HEK293 (cell line): ENCODE measurements around the gene RASD1.

Experiments
- CTCF ChIA-PET: fragments of 350-600 bp; formaldehyde crosslinking; extraction: SDS; loops from one replicate; lab custom pipeline; 2021; ENCODE audit warnings: antibody characterized with exemption; lab: Yijun Ruan, JAX
- POLR2A ChIA-PET: fragments of 300-600 bp; formaldehyde crosslinking; extraction: SDS; loops from one replicate; lab custom pipeline; 2020; ENCODE audit warnings: antibody characterized with exemption, inconsistent platforms; lab: Yijun Ruan, JAX
- H3K27ac ChIP-seq: fragments of 200-500 bp; sonication (Bioruptor generic); 2 replicates; pipeline ENCODE4 v1.5.1; 2014; ENCODE audit warnings: low read depth, low read length, control low read depth, inconsistent platforms; ENCODE audit errors: extremely low read depth
- H3K36me3 ChIP-seq, 2 experiments: fragments of 200-500 bp in 1 of 2; sonication (Bioruptor generic) in 1 of 2; 1 replicate in 1 of 2; 2 replicates in 1 of 2; pipeline ENCODE4 v1.5.1; 2014 to 2017; ENCODE audit warnings: inconsistent platforms in 2 of 2, low read length in 2 of 2; ENCODE audit not compliant: control insufficient read depth in 2 of 2, insufficient read depth in 1 of 2
- H3K4me1 ChIP-seq: fragments of 200-500 bp; sonication (Bioruptor generic); 2 replicates; pipeline ENCODE4 v1.5.1; 2014; ENCODE audit warnings: mild to moderate bottlenecking, low read length, inconsistent platforms; ENCODE audit not compliant: control insufficient read depth, insufficient read depth
- H3K4me3 ChIP-seq: 2 replicates; pipeline ENCODE4 v1.5.1; 2011; ENCODE audit warnings: low read depth, mild to moderate bottlenecking, control low read depth, low read length, moderate library complexity
- H3K9me3 ChIP-seq: fragments of 200-500 bp; sonication (Bioruptor generic); 2 replicates; pipeline ENCODE4 v1.5.1; 2014; ENCODE audit warnings: low read depth, low read length, inconsistent platforms; ENCODE audit not compliant: control insufficient read depth, insufficient read depth
- GLIS2 ChIP-seq: fragments of 450-650 bp; formaldehyde crosslinking; IDR thresholded peaks from 2 replicates; pipeline ENCODE4 v1.5.1; 2016; ENCODE audit warnings: missing biosample characterization, missing genetic modification characterization
- KLF1 ChIP-seq: fragments of 450-650 bp; formaldehyde crosslinking; IDR thresholded peaks from 2 replicates; pipeline ENCODE4 v1.5.1; 2016; ENCODE audit warnings: missing biosample characterization, missing genetic modification characterization
- OSR2 ChIP-seq: fragments of 450-650 bp; formaldehyde crosslinking; IDR thresholded peaks from 2 replicates; pipeline ENCODE4 v1.5.1; 2016; ENCODE audit warnings: missing biosample characterization, missing genetic modification characterization
- SCRT2 ChIP-seq: fragments of 450-650 bp; formaldehyde crosslinking; IDR thresholded peaks from 2 replicates; pipeline ENCODE4 v1.5.1; 2016; ENCODE audit warnings: missing biosample characterization, missing genetic modification characterization
- ZBTB1 ChIP-seq: fragments of 450-650 bp; formaldehyde crosslinking; IDR thresholded peaks from 2 replicates; pipeline ENCODE4 v1.5.1; 2016; ENCODE audit warnings: missing biosample characterization, missing genetic modification characterization
- ZFHX2 ChIP-seq: fragments of 450-650 bp; formaldehyde crosslinking; conservative IDR thresholded peaks from 2 replicates; pipeline ENCODE4 v1.5.1; 2016; ENCODE audit warnings: missing biosample characterization, missing genetic modification characterization
- ZFP41 ChIP-seq: fragments of 450-650 bp; formaldehyde crosslinking; IDR thresholded peaks from 2 replicates; pipeline ENCODE4 v1.5.1; 2016; ENCODE audit warnings: missing biosample characterization, missing genetic modification characterization, borderline replicate concordance
- ZIC2 ChIP-seq: fragments of 450-650 bp; formaldehyde crosslinking; IDR thresholded peaks from 2 replicates; pipeline ENCODE4 v1.5.1; 2016; ENCODE audit warnings: missing biosample characterization, missing genetic modification characterization
- ZNF146 ChIP-seq: fragments of 450-650 bp; formaldehyde crosslinking; IDR thresholded peaks from 2 replicates; pipeline ENCODE4 v1.5.1; 2016; ENCODE audit warnings: missing biosample characterization, missing genetic modification characterization
- ZNF155 ChIP-seq: fragments of 450-650 bp; formaldehyde crosslinking; IDR thresholded peaks from 2 replicates; pipeline ENCODE4 v1.5.1; 2016; ENCODE audit warnings: missing biosample characterization, missing genetic modification characterization
- ZNF175 ChIP-seq: fragments of 450-650 bp; formaldehyde crosslinking; IDR thresholded peaks from 2 replicates; pipeline ENCODE4 v1.5.1; 2016; ENCODE audit warnings: missing biosample characterization, missing genetic modification characterization
- ZNF394 ChIP-seq: fragments of 450-650 bp; formaldehyde crosslinking; IDR thresholded peaks from 2 replicates; pipeline ENCODE4 v1.5.1; 2016; ENCODE audit warnings: missing biosample characterization, missing genetic modification characterization, mild to moderate bottlenecking, moderate library complexity, borderline replicate concordance
- ZNF404 ChIP-seq: fragments of 450-650 bp; formaldehyde crosslinking; IDR thresholded peaks from 2 replicates; pipeline ENCODE4 v1.5.1; 2017; ENCODE audit warnings: missing biosample characterization, missing genetic modification characterization
- ZNF501 ChIP-seq: fragments of 450-650 bp; formaldehyde crosslinking; IDR thresholded peaks from 2 replicates; pipeline ENCODE4 v1.5.1; 2016; ENCODE audit warnings: missing biosample characterization, missing genetic modification characterization
- ZNF549 ChIP-seq: fragments of 450-650 bp; IDR thresholded peaks from 2 replicates; pipeline ENCODE4 v1.5.1; 2018; ENCODE audit warnings: missing biosample characterization, missing genetic modification characterization, mild to moderate bottlenecking, inconsistent platforms, moderate library complexity
- ZNF555 ChIP-seq: fragments of 450-650 bp; formaldehyde crosslinking; conservative IDR thresholded peaks from 2 replicates; pipeline ENCODE4 v1.5.1; 2017; ENCODE audit warnings: missing biosample characterization, mild to moderate bottlenecking, missing genetic modification characterization, inconsistent platforms
- ZNF654 ChIP-seq: fragments of 450-650 bp; formaldehyde crosslinking; IDR thresholded peaks from 2 replicates; pipeline ENCODE4 v1.5.1; 2016; ENCODE audit warnings: low read depth, missing biosample characterization, missing genetic modification characterization
- ZNF837 ChIP-seq: fragments of 450-650 bp; formaldehyde crosslinking; IDR thresholded peaks from 2 replicates; pipeline ENCODE4 v1.5.1; 2016; ENCODE audit warnings: missing biosample characterization, missing genetic modification characterization
- ZSCAN16 ChIP-seq: fragments of 450-650 bp; formaldehyde crosslinking; IDR thresholded peaks from 2 replicates; pipeline ENCODE4 v1.5.1; 2016; ENCODE audit warnings: missing biosample characterization, missing genetic modification characterization
- TF ChIP-seq, protein P1 (sequence below): fragments of 450-650 bp; formaldehyde crosslinking; IDR thresholded peaks from 2 replicates; pipeline ENCODE4 v1.5.1; 2016; ENCODE audit warnings: missing biosample characterization, missing genetic modification characterization
- TF ChIP-seq, protein P2 (sequence below): fragments of 450-650 bp; formaldehyde crosslinking; IDR thresholded peaks from 2 replicates; pipeline ENCODE4 v1.5.1; 2016; ENCODE audit warnings: missing biosample characterization, missing genetic modification characterization
- TF ChIP-seq, protein P3 (sequence below): fragments of 450-650 bp; formaldehyde crosslinking; IDR thresholded peaks from 2 replicates; pipeline ENCODE4 v1.5.1; 2016; ENCODE audit warnings: missing biosample characterization, missing genetic modification characterization
- TF ChIP-seq, protein P4 (sequence below): fragments of 450-650 bp; formaldehyde crosslinking; IDR thresholded peaks from 2 replicates; pipeline ENCODE4; 2016; ENCODE audit warnings: missing biosample characterization, missing genetic modification characterization

The RASD1 gene

DNA sequence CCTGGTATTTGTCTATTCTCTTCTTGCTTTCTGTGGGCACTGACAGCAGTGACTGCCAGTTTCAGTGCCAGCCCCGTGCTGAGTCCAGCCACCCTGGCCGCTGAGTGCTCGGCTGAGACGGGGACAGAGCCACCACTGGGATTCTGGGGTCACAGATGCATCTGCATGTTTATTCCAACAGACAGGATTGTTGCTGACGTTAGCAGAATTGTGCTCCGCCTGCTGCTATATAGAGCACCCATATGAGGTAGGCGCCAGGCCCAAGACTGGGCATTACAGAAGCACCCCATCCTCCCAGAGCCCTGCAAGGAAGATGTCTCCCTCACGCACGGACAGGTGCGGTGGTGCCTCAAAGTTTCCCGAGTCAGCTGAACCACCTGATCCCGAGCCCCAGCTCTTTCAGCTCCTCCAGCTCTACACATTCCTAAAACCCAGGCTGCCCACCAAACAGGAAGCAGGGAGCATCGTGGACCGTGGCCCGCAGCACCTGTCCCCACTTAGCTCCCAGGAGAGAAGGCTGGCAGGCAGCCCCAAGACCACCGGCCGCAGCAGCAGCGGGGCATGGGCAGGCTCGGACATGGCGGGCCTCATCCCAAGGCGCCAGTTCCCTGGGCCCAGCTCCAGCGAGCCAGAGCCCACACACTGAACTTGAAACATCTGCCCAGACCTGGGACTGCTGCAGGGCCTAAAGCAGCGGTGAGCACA is 44.9 kb upstream of the RASD1 start:
- H3K36me3 ChIP-seq, result no peaks in the 10 kb centered on the region
- ChIA-PET CTCF (interaction anchor here (0.7 to 1.5 kb wide), 2 partner anchors 8 to 319 kb away, joined by 3 to 4 read pairs; no protein-coding TSS in a partner anchor), POLR2A (no interaction called here)
- no peaks in the 10 kb centered on the region for H3K9me3 ChIP-seq
- peaks cover 7% of the 10 kb centered on the region for H3K4me1 ChIP-seq
- no peak overlapping the region for H3K4me3 ChIP-seq
- TF ChIP-seq ZNF501 (tag by site-specific recombination) (no peak), ZNF175 (tag by site-specific recombination) (no peak), ZNF549 (tag by site-specific recombination) (no peak)
- no peak overlapping the region for H3K27ac ChIP-seq

DNA sequence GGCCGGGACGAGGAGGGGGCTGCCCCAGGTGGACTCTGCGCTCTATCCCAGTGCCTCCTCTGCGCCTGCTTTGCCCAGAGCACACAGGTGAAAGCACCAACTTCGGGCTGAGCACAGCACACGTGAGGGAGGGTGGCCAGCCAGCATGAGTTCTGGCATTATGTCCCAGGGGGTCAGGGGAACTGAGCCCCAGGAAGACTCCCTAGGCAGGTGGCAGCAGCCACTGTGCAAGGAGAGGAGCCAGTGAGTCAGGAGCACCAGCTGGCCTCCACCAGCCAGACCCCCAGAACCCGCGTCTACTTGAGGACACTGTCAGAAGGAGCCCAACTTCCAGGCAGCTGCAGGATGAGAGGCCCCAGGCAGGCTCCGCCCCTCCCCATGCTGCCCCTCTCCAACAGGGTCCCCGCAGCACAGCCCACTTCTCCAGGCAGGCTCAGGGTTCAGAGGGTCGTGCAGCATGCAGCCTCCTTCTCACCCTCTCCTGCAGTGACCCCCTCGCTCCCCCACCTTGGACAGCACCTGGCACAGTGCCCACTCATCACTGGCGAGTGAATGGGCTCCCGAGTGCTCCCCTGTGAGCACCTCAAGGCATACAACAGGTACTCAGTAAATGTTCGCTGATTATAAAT is 44.2 kb upstream of the RASD1 start:
- H3K4me3 ChIP-seq, result no peak overlapping the region
- H3K9me3 ChIP-seq, result no peaks in the 10 kb centered on the region
- TF ChIP-seq ZNF404 (tag by site-specific recombination) (no peak), GLIS2 (0 out of 2 replicates have a peak, but pooled peaks have one; percentile 23), ZNF837 (no peak), ZFHX2 (tag by site-specific recombination) (no peak), SCRT2 (tag by site-specific recombination) (0 out of 2 replicates have a peak, but pooled peaks have one; percentile 23), OSR2 (tag by site-specific recombination) (no peak), KLF1 (tag by site-specific recombination) (no peak), ZNF155 (tag by site-specific recombination) (no peak), ZIC2 (tag by site-specific recombination) (peak; percentile 81), ZNF555 (tag by site-specific recombination) (no peak), ZBTB1 (no peak), ZSCAN16 (tag by site-specific recombination) (no peak), ZNF394 (no peak), ZFP41 (no peak), ZNF654 (tag by site-specific recombination) (no peak), ZNF146 (tag by site-specific recombination) (no peak)
- TF ChIP-seq, protein P1, sequence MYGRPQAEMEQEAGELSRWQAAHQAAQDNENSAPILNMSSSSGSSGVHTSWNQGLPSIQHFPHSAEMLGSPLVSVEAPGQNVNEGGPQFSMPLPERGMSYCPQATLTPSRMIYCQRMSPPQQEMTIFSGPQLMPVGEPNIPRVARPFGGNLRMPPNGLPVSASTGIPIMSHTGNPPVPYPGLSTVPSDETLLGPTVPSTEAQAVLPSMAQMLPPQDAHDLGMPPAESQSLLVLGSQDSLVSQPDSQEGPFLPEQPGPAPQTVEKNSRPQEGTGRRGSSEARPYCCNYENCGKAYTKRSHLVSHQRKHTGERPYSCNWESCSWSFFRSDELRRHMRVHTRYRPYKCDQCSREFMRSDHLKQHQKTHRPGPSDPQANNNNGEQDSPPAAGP, result no peak
- TF ChIP-seq, protein P2, sequence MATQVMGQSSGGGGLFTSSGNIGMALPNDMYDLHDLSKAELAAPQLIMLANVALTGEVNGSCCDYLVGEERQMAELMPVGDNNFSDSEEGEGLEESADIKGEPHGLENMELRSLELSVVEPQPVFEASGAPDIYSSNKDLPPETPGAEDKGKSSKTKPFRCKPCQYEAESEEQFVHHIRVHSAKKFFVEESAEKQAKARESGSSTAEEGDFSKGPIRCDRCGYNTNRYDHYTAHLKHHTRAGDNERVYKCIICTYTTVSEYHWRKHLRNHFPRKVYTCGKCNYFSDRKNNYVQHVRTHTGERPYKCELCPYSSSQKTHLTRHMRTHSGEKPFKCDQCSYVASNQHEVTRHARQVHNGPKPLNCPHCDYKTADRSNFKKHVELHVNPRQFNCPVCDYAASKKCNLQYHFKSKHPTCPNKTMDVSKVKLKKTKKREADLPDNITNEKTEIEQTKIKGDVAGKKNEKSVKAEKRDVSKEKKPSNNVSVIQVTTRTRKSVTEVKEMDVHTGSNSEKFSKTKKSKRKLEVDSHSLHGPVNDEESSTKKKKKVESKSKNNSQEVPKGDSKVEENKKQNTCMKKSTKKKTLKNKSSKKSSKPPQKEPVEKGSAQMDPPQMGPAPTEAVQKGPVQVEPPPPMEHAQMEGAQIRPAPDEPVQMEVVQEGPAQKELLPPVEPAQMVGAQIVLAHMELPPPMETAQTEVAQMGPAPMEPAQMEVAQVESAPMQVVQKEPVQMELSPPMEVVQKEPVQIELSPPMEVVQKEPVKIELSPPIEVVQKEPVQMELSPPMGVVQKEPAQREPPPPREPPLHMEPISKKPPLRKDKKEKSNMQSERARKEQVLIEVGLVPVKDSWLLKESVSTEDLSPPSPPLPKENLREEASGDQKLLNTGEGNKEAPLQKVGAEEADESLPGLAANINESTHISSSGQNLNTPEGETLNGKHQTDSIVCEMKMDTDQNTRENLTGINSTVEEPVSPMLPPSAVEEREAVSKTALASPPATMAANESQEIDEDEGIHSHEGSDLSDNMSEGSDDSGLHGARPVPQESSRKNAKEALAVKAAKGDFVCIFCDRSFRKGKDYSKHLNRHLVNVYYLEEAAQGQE (tag by site-specific recombination), result peak; percentile 95
- TF ChIP-seq, protein P3, sequence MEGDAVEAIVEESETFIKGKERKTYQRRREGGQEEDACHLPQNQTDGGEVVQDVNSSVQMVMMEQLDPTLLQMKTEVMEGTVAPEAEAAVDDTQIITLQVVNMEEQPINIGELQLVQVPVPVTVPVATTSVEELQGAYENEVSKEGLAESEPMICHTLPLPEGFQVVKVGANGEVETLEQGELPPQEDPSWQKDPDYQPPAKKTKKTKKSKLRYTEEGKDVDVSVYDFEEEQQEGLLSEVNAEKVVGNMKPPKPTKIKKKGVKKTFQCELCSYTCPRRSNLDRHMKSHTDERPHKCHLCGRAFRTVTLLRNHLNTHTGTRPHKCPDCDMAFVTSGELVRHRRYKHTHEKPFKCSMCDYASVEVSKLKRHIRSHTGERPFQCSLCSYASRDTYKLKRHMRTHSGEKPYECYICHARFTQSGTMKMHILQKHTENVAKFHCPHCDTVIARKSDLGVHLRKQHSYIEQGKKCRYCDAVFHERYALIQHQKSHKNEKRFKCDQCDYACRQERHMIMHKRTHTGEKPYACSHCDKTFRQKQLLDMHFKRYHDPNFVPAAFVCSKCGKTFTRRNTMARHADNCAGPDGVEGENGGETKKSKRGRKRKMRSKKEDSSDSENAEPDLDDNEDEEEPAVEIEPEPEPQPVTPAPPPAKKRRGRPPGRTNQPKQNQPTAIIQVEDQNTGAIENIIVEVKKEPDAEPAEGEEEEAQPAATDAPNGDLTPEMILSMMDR, result no peak
- TF ChIP-seq, protein P4, sequence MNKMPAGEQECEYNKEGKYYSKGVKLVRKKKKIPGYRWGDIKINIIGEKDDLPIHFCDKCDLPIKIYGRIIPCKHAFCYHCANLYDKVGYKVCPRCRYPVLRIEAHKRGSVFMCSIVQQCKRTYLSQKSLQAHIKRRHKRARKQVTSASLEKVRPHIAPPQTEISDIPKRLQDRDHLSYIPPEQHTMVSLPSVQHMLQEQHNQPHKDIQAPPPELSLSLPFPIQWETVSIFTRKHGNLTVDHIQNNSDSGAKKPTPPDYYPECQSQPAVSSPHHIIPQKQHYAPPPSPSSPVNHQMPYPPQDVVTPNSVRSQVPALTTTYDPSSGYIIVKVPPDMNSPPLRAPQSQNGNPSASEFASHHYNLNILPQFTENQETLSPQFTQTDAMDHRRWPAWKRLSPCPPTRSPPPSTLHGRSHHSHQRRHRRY (tag by site-specific recombination), result no peak
- TF ChIP-seq, all 188 proteins: peak for 4
- H3K4me1 ChIP-seq, result peaks cover 7% of the 10 kb centered on the region
- H3K27ac ChIP-seq, result no peak overlapping the region
- ChIA-PET CTCF (interaction anchor here (1.5 kb wide), 1 partner anchor 7 kb away, joined by 4 read pairs; no protein-coding TSS in a partner anchor), POLR2A (no interaction called here)
- no peaks in the 10 kb centered on the region for H3K36me3 ChIP-seq
